K562 (cell line): ENCODE results near the gene DENND10. TPM values are rescaled to one million over a fixed set of nuclear protein-coding genes. Genes with fewer than 3 reads are reported as not detected.

ENCODE experiments used
- CSDE1 ChIP-seq, 2 experiments: fragments of 450-650 bp; IDR thresholded peaks; 2 replicates each; pipeline ENCODE4 v1.6.1; 2016; ENCODE audit warnings: mild to moderate bottlenecking in 1 of 2
- IFI16 ChIP-seq: fragments of 250-450 bp; sonication (Bioruptor Pico); IDR thresholded peaks from 2 replicates; pipeline ENCODE4 v2.1.2; 2022; ENCODE audit warnings: mild to moderate bottlenecking, inconsistent platforms
- NFYB ChIP-seq: IDR thresholded peaks from 2 replicates; pipeline ENCODE4 v1.6.1; 2011; ENCODE audit warnings: mild to moderate bottlenecking, moderate library complexity; ENCODE audit not compliant: insufficient read length; ENCODE audit errors: extremely low read depth
- RBBP5 ChIP-seq: fragments of 200-600 bp; sonication (generic); IDR thresholded peaks from 2 replicates; pipeline ENCODE4 v1.6.1; 2012; ENCODE audit warnings: borderline replicate concordance, mild to moderate bottlenecking, low read length, control low read depth, inconsistent platforms; ENCODE audit not compliant: insufficient read depth, poor library complexity, severe bottlenecking
- SRF ChIP-seq, 2 experiments: fragments of 250-450, 450-650 bp in 1 of 2; sonication (Bioruptor Pico) in 1 of 2; sonication (generic) in 1 of 2; formaldehyde crosslinking; IDR thresholded peaks; 2 replicates each; pipeline versions ENCODE4 v1.5.0 to v1.5.1; 2020 to 2022; ENCODE audit warnings: mild to moderate bottlenecking in 1 of 2, missing genetic modification reagents in 1 of 2
- SRSF9 ChIP-seq: fragments of 200-400 bp; formaldehyde crosslinking; IDR thresholded peaks from 2 replicates; pipeline ENCODE4 v1.6.1; 2017; ENCODE audit warnings: low read depth, low read length, borderline replicate concordance
- TSC22D4 ChIP-seq: fragments of 450-650 bp; IDR thresholded peaks from 2 replicates; pipeline ENCODE4 v1.6.1; 2016; ENCODE audit warnings: missing genetic modification characterization, missing biosample characterization, control low read depth
- ZBTB8A ChIP-seq: fragments of 450-650 bp; IDR thresholded peaks from 2 replicates; pipeline ENCODE4 v1.6.1; 2018; ENCODE audit warnings: mild to moderate bottlenecking, moderate library complexity; ENCODE audit not compliant: partially characterized antibody
- ZNF644 ChIP-seq: fragments of 200-800 bp; sonication (Bioruptor generic); IDR thresholded peaks from 2 replicates; pipeline ENCODE4 v1.6.1; 2016; ENCODE audit warnings: low read depth, missing genetic modification characterization, missing compliant biosample characterization
- ZNF766 ChIP-seq: fragments of 200-800 bp; sonication (Bioruptor generic); conservative IDR thresholded peaks from 2 replicates; pipeline ENCODE4 v1.6.1; 2016; ENCODE audit warnings: missing genetic modification characterization, missing compliant biosample characterization
- polyA plus RNA-seq, 8 experiments: library from polyadenylated mRNA; depleted of rRNA in 4 of 8; stranded (reverse) in 5 of 8; unstranded in 3 of 8; fragments of >200 nt; fragmentation: Nextera tagmentation in 2 of 8; fragmentation: Illumina TruSeq in 1 of 8; extraction: Ambion mirVana in 2 of 8; extraction: Trizol in 1 of 8; gene quantifications; 2 replicates each; pipeline versions ENCODE4 v1.2.1 to v1.2.3, GENCODE V29; 2011 to 2014; ENCODE audit warnings: inconsistent platforms in 1 of 8, missing spikeins in 1 of 8
- total RNA-seq, 7 experiments: library from RNA; depleted of rRNA in 6 of 7; stranded (reverse); fragments of >200 nt in 6 of 7; fragmentation: Illumina TruSeq in 2 of 7; extraction: Trizol in 2 of 7; gene quantifications; 2 replicates each; pipeline versions ENCODE4 v1.2.1 to v1.2.3, GENCODE V29; 2011 to 2021; ENCODE audit warnings: low replicate concordance in 1 of 7
- TF ChIP-seq, protein P1 (sequence below): IDR thresholded peaks from 2 replicates; pipeline ENCODE4 v1.6.1; 2014; ENCODE audit warnings: antibody characterized with exemption
- TF ChIP-seq, protein P2 (sequence below), 3 experiments: fragments of 200-800 bp in 1 of 3; sonication (Bioruptor generic) in 1 of 3; sonication (generic) in 1 of 3; formaldehyde crosslinking in 1 of 3; IDR thresholded peaks; 2 replicates each; pipeline versions ENCODE4 v1.6.1 to v1.8.0; 2016 to 2022; ENCODE audit warnings: mild to moderate bottlenecking in 2 of 3, missing compliant biosample characterization in 2 of 3, missing genetic modification characterization in 2 of 3, missing genetic modification reagents in 1 of 3
- TF ChIP-seq, protein P3 (sequence below), 3 experiments: fragments of 200-800 bp in 1 of 3; fragments of 250-450 bp in 1 of 3; fragments of 450-650 bp in 1 of 3; sonication (Bioruptor Pico) in 1 of 3; sonication (Bioruptor generic) in 1 of 3; formaldehyde crosslinking in 1 of 3; IDR thresholded peaks; 2 replicates each; pipeline versions ENCODE4 v1.6.1 to v1.8.0; 2016 to 2022; ENCODE audit warnings: mild to moderate bottlenecking in 2 of 3, missing genetic modification characterization in 2 of 3, missing compliant biosample characterization in 1 of 3, moderate library complexity in 1 of 3
- TF ChIP-seq, protein P4 (sequence below): fragments of 450-650 bp; IDR thresholded peaks from 2 replicates; pipeline ENCODE4 v1.6.1; 2016; ENCODE audit warnings: mild to moderate bottlenecking
- TF ChIP-seq, protein P5 (sequence below): fragments of 250-450 bp; sonication (Bioruptor Pico); IDR thresholded peaks from 2 replicates; pipeline ENCODE4 v1.8.0; 2021; ENCODE audit warnings: mild to moderate bottlenecking, moderate library complexity

The DENND10 gene
- total and polyA plus RNA-seq, 9 of the 15 experiments (the other 6 are each of a cell fraction or from before 2014, with no cell fraction given) = 9.4 to 20.0 (median 12.5) TPM

DNA sequence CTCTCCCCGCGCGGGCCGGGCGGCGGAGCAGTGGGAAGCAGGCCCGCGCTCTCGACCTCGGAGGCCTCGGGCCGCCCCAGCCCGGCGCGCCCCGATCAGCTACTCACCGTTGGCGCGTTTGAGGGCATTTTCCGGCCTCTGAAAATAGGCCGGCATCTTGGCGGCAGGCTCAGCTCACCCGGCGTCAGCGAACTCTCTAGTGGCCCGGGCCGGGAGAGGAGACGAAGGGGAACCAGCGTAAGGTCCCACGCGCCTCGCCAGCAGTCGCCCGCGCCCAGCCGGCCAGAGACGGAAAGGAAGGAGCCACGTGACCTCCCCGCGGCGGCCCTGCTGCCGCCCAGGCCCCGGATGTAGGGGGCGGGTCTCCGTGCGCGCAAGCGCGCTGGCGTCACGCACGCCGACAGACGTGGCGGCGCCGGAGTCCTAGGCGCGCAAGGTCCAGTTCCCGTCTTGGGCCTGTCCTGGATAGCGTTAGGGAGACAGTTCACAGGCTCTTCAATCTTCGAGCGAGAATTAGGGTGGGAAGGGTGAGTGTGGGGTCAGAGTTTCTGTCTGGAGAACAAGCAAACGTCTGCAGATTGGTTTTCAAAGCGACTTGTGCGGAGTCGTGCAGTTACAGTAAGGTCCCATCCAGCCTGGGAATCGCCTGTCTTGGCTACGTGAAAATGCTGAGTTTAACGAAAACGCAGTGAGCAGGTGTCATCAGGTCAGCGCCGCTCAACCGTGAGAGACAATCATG, 23.2 kb upstream of the DENND10 start, which contains the start of gene EIF3A (continued):
- TF ChIP-seq, protein P1, sequence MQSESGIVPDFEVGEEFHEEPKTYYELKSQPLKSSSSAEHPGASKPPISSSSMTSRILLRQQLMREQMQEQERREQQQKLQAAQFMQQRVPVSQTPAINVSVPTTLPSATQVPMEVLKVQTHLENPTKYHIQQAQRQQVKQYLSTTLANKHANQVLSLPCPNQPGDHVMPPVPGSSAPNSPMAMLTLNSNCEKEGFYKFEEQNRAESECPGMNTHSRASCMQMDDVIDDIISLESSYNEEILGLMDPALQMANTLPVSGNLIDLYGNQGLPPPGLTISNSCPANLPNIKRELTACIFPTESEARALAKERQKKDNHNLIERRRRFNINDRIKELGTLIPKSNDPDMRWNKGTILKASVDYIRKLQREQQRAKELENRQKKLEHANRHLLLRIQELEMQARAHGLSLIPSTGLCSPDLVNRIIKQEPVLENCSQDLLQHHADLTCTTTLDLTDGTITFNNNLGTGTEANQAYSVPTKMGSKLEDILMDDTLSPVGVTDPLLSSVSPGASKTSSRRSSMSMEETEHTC = peak; percentile 50; the same call in 1 of the 2 replicates
- TF ChIP-seq, protein P2, sequence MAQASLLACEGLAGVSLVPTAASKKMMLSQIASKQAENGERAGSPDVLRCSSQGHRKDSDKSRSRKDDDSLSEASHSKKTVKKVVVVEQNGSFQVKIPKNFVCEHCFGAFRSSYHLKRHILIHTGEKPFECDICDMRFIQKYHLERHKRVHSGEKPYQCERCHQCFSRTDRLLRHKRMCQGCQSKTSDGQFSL (CRISPR knock-in tag; IDR thresholded peaks at IDR 0.05) = no peak
- TF ChIP-seq, protein P2 (tag; IDR thresholded peaks at IDR 0.05) = no peak
- TF ChIP-seq TSC22D4 (tag) (no peak), RBBP5 (no peak), ZNF766 (CRISPR knock-in tag) (peak; percentile 67; the same call in 1 of the 2 replicates), NFYB (no peak), IFI16 (no peak), SRSF9 (no peak), CSDE1 (IDR thresholded peaks at IDR 0.05) (peak in 1 of 2 experiments; percentile 59; a peak in 1 of 4 replicates), ZNF644 (tag) (no peak), SRF (CRISPR knock-in tag; IDR thresholded peaks at IDR 0.05) (no peak), ZBTB8A (no peak)
- TF ChIP-seq, protein P3, sequence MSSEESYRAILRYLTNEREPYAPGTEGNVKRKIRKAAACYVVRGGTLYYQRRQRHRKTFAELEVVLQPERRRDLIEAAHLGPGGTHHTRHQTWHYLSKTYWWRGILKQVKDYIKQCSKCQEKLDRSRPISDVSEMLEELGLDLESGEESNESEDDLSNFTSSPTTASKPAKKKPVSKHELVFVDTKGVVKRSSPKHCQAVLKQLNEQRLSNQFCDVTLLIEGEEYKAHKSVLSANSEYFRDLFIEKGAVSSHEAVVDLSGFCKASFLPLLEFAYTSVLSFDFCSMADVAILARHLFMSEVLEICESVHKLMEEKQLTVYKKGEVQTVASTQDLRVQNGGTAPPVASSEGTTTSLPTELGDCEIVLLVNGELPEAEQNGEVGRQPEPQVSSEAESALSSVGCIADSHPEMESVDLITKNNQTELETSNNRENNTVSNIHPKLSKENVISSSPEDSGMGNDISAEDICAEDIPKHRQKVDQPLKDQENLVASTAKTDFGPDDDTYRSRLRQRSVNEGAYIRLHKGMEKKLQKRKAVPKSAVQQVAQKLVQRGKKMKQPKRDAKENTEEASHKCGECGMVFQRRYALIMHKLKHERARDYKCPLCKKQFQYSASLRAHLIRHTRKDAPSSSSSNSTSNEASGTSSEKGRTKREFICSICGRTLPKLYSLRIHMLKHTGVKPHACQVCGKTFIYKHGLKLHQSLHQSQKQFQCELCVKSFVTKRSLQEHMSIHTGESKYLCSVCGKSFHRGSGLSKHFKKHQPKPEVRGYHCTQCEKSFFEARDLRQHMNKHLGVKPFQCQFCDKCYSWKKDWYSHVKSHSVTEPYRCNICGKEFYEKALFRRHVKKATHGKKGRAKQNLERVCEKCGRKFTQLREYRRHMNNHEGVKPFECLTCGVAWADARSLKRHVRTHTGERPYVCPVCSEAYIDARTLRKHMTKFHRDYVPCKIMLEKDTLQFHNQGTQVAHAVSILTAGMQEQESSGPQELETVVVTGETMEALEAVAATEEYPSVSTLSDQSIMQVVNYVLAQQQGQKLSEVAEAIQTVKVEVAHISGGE (CRISPR knock-in tag; IDR thresholded peaks at IDR 0.05) = peak in 1 of 3 experiments; percentile 57; a peak in 2 of 6 replicates
- TF ChIP-seq, protein P4, sequence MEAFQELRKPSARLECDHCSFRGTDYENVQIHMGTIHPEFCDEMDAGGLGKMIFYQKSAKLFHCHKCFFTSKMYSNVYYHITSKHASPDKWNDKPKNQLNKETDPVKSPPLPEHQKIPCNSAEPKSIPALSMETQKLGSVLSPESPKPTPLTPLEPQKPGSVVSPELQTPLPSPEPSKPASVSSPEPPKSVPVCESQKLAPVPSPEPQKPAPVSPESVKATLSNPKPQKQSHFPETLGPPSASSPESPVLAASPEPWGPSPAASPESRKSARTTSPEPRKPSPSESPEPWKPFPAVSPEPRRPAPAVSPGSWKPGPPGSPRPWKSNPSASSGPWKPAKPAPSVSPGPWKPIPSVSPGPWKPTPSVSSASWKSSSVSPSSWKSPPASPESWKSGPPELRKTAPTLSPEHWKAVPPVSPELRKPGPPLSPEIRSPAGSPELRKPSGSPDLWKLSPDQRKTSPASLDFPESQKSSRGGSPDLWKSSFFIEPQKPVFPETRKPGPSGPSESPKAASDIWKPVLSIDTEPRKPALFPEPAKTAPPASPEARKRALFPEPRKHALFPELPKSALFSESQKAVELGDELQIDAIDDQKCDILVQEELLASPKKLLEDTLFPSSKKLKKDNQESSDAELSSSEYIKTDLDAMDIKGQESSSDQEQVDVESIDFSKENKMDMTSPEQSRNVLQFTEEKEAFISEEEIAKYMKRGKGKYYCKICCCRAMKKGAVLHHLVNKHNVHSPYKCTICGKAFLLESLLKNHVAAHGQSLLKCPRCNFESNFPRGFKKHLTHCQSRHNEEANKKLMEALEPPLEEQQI = no peak
- TF ChIP-seq, protein P5, sequence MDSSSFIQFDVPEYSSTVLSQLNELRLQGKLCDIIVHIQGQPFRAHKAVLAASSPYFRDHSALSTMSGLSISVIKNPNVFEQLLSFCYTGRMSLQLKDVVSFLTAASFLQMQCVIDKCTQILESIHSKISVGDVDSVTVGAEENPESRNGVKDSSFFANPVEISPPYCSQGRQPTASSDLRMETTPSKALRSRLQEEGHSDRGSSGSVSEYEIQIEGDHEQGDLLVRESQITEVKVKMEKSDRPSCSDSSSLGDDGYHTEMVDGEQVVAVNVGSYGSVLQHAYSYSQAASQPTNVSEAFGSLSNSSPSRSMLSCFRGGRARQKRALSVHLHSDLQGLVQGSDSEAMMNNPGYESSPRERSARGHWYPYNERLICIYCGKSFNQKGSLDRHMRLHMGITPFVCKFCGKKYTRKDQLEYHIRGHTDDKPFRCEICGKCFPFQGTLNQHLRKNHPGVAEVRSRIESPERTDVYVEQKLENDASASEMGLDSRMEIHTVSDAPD (CRISPR knock-in tag) = no peak
